AG04450 (cell line): ENCODE measurements around the gene STAB2. TPM values are rescaled to one million over a fixed set of nuclear protein-coding genes. Genes with fewer than 3 reads are reported as not detected.

Source experiments
- CTCF ChIA-PET: fragments of 300-600, 350-600 bp; formaldehyde crosslinking; extraction: SDS; loops from one replicate; lab custom pipeline; 2022; ENCODE audit warnings: antibody characterized with exemption, inconsistent platforms; lab: Charles Lee
- POLR2A ChIA-PET: fragments of 350-600 bp; formaldehyde crosslinking; extraction: SDS; loops from one replicate; lab custom pipeline; 2021; ENCODE audit warnings: antibody characterized with exemption, inconsistent platforms; lab: Yijun Ruan, JAX
- DNase-seq: peaks from one replicate; pipeline ENCODE4 v3.0.0-alpha.2; 2011; ENCODE audit warnings: low read depth, low spot score
- H3K27ac ChIP-seq: one replicate; pipeline ENCODE4 v1.5.1; 2012; ENCODE audit warnings: low read depth, low read length, control low read depth
- H3K27me3 ChIP-seq: one replicate; pipeline ENCODE4 v1.6.0; 2012; ENCODE audit warnings: low read length; ENCODE audit not compliant: control insufficient read depth, insufficient read depth
- H3K4me3 ChIP-seq: 2 replicates; pipeline ENCODE4 v1.5.1; 2011; ENCODE audit warnings: mild to moderate bottlenecking, low read depth, low read length, control low read depth
- H3K9me3 ChIP-seq: 2 replicates; pipeline ENCODE4 v1.5.1; 2012; ENCODE audit warnings: low read length; ENCODE audit not compliant: control insufficient read depth, insufficient read depth
- polyA plus RNA-seq: library from polyadenylated mRNA; depleted of rRNA; stranded (reverse); fragments of >200 nt; gene quantifications from 2 replicates; pipeline ENCODE4 v1.2.3, GENCODE V29; 2011; rRNA removed
- small RNA-seq: library from RNA; depleted of rRNA; stranded (forward); fragments of <200 nt; gene quantifications from one replicate; pipeline ENCODE3, GENCODE V24; 2012; ENCODE audit warnings: low read depth; ENCODE audit not compliant: insufficient read length
- TF ChIP-seq, protein P1 (sequence below): IDR thresholded peaks from 2 replicates; pipeline ENCODE4 v1.5.1; 2011; ENCODE audit warnings: low read depth, low read length, control low read depth, inconsistent platforms

STAB2 gene
- polyA plus RNA-seq, 1 experiment = not detected

DNA sequence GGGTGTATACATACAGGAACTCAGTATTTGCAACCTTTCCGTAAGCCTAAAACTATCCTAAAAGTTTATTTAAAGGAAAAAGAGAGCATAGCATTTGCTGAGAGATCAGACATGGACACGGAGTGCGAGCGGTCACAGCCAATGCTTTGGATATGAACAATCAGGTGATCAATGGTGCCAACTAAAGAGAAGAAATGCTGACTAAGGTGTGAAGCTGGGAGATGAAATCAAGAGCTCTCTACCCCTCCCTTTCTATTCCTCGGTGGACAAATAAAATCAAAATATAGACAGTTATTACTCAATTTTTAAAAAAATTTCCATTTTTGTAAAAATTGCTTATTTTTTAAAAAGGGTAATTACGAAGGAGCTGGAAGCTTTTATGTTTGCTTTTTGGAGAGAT lies 224.7 kb downstream of the STAB2 start:
- TF ChIP-seq, protein P1, sequence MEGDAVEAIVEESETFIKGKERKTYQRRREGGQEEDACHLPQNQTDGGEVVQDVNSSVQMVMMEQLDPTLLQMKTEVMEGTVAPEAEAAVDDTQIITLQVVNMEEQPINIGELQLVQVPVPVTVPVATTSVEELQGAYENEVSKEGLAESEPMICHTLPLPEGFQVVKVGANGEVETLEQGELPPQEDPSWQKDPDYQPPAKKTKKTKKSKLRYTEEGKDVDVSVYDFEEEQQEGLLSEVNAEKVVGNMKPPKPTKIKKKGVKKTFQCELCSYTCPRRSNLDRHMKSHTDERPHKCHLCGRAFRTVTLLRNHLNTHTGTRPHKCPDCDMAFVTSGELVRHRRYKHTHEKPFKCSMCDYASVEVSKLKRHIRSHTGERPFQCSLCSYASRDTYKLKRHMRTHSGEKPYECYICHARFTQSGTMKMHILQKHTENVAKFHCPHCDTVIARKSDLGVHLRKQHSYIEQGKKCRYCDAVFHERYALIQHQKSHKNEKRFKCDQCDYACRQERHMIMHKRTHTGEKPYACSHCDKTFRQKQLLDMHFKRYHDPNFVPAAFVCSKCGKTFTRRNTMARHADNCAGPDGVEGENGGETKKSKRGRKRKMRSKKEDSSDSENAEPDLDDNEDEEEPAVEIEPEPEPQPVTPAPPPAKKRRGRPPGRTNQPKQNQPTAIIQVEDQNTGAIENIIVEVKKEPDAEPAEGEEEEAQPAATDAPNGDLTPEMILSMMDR = no peak
- Histone ChIP-seq H3K27ac (no peak overlapping the region), H3K27me3 (no peaks in the 10 kb centered on the region), H3K4me3 (no peak overlapping the region), H3K9me3 (no peaks in the 10 kb centered on the region)
- CTCF ChIA-PET = no interaction called here
- POLR2A ChIA-PET = no interaction called here
- no peak for DNase-seq

DNA sequence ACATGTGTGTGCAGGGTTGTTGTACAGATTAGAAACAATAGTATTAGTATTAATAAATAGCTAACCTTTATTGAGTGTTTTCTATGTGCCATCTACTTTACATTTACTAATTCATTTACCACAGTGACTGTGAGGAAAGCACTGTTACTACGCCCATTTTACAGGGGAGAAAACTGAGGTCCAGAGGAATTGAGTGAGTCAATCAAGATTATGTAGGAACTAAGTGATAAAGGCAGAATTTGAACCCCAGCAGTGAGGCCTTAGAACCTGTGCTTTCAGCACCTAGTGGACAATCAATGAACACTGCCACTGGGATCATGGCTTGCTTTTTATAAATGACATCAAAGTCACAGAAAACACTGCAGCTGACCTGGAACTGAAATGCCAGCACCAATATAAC lies 225.7 kb downstream of the STAB2 start:
- no peak overlapping the region for H3K4me3 ChIP-seq
- TF ChIP-seq, protein P1 = no peak
- POLR2A ChIA-PET = no interaction called here
- no peak overlapping the region for H3K27ac ChIP-seq
- H3K9me3 ChIP-seq = no peaks in the 10 kb centered on the region
- DNase-seq = no peak
- CTCF ChIA-PET = no interaction called here
- H3K27me3 ChIP-seq = no peaks in the 10 kb centered on the region

DNA sequence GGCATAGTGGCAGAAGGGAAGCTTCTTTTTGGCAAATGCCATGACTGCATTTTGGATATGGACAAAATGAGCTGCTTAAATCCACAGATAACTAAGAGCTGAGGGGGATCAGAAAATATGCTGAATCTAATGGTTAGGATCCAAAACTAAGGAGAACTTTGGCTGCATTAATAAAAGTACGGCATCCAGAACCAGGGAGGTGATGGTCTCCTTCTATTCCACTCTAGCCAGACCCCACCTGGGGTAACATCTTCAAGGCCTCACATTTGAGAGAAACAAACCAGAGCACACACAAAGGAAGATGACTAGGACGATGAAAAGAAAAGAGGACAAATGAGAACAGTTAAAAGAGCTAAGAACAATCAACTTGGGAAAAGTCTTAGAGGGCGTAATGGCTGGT lies 226.4 kb downstream of the STAB2 start:
- POLR2A ChIA-PET = no interaction called here
- no peak overlapping the region for H3K4me3 ChIP-seq
- H3K27me3 ChIP-seq = no peaks in the 10 kb centered on the region
- no peak overlapping the region for H3K27ac ChIP-seq
- TF ChIP-seq, protein P1 = no peak
- no peaks in the 10 kb centered on the region for H3K9me3 ChIP-seq
- no peak for DNase-seq
- CTCF ChIA-PET = interaction anchor here (0.9 to 1.0 kb wide), 2 partner anchors 28 to 42 kb away, joined by 3 to 4 read pairs; partner anchors contain the start of gene NT5DC3

- H3K27me3 ChIP-seq = no peaks in the 10 kb centered on the region
- CTCF ChIA-PET = interaction anchor here (0.9 to 1.0 kb wide), 2 partner anchors 27 to 42 kb away, joined by 3 to 4 read pairs; partner anchors contain the start of gene NT5DC3
- no peak overlapping the region for H3K27ac ChIP-seq
- no peak overlapping the region for H3K4me3 ChIP-seq
- H3K9me3 ChIP-seq = no peaks in the 10 kb centered on the region
- POLR2A ChIA-PET = no interaction called here
- TF ChIP-seq, protein P1 = no peak
- DNase-seq = no peak
Observed at GRCh38 chr12:103813949-103814348, 226.9 kb downstream of the STAB2 start.

DNA sequence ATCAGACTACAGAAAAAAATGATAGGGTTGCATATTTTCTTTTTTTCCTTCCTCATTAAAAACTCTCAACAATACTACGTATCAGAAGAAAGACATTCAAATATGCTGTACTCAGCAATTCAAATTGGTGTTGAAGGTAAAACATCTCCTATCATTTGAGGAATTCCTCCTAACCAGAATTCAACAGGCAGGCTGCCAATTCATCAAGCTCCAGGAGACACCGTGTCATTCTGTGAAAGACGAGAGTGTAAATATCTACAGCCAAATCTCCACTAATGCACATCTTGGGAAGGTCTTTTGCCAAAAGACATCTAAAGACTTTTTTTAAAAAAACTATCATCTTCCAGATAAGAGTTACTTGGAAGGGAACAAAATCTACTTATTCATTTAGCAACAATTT lies 227.4 kb downstream of the STAB2 start:
- ChIA-PET POLR2A (no interaction called here), CTCF (no interaction called here)
- no peaks in the 10 kb centered on the region for H3K9me3 ChIP-seq
- no peak for DNase-seq
- H3K27ac ChIP-seq = no peak overlapping the region
- H3K4me3 ChIP-seq = no peak overlapping the region
- no peaks in the 10 kb centered on the region for H3K27me3 ChIP-seq
- TF ChIP-seq, protein P1 = no peak

Small RNAs within 50 kb of the gene (small RNA-seq; reads per million reads assigned to genes)
- gene RF00096 = not detected

Other genes starting within 250 kb of the STAB2 start
- gene C12orf42, start 91.3 kb upstream of the STAB2 start, polyA plus RNA-seq = not detected in 2 replicates